ENCODE results near the gene SPACA6. TPM values are rescaled to one million over a fixed set of nuclear protein-coding genes. Genes with fewer than 3 reads are reported as not detected.

The SPACA6 gene
- total RNA-seq, 1 donor from 2014 or later = 7.7 TPM

DNA sequence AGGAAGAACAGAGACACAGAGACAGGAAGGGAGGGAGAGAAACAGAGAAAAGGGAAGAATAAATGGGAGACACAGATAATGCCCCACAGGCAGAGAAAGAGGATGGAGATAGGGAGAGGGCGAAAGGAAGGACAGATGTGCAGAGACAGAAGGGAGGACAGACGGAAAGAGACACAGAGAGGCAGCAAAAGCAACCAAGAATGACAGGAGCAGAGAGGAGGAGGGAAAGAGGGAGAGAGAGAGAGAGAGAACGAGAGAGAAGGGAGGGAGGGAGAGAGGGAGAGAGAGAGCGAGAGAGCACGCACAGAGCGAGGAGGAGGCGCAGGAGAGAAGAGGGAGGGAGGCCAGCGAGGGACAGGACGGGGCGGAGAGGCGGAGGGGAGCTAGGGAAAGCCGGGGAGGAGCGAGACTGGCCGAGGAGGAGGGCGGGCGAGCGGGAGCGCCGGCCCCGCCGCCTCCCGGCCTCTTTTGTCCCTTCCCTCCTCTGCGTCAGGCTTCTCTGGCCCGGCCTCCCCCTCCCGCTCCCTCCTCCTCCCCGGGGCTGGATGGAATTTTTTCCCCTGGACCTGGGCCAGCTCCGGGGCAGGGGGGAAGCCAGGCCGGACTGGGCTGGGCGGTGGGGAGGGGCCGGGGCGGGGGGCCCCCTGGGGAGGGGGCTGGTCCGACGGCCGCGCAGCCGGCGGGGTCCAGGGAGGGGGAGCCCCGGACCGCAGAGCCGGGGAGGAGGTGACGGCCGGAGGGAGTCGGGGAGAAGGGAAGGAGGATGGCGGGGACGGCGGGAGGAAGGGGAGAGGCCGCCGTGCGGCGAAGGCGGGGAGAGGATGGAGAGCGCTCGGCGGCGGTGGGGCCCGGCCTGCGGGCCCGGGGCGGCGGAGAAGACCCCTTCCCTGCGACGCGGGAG lies 4.2 kb upstream of the SPACA6 start:
- DNase-seq (ENCODE audit: low read depth in 2 of 2) = peak; percentile 94 to 95

GRCh38 chr19:51689751-51690453 lies 3.2 kb upstream of the SPACA6 start:
- DNase-seq (ENCODE audit: low read depth in 2 of 2) = peak; percentile 27 to 31

- DNase-seq (ENCODE audit: low read depth in 2 of 2) = peak; percentile 70
Measured at GRCh38 chr19:51690454-51691073, 2.6 kb upstream of the SPACA6 start.

GRCh38 chr19:51691074-51691583 lies 2.0 kb upstream of the SPACA6 start:
- DNase-seq (ENCODE audit: low read depth in 2 of 2) = no peak

DNA sequence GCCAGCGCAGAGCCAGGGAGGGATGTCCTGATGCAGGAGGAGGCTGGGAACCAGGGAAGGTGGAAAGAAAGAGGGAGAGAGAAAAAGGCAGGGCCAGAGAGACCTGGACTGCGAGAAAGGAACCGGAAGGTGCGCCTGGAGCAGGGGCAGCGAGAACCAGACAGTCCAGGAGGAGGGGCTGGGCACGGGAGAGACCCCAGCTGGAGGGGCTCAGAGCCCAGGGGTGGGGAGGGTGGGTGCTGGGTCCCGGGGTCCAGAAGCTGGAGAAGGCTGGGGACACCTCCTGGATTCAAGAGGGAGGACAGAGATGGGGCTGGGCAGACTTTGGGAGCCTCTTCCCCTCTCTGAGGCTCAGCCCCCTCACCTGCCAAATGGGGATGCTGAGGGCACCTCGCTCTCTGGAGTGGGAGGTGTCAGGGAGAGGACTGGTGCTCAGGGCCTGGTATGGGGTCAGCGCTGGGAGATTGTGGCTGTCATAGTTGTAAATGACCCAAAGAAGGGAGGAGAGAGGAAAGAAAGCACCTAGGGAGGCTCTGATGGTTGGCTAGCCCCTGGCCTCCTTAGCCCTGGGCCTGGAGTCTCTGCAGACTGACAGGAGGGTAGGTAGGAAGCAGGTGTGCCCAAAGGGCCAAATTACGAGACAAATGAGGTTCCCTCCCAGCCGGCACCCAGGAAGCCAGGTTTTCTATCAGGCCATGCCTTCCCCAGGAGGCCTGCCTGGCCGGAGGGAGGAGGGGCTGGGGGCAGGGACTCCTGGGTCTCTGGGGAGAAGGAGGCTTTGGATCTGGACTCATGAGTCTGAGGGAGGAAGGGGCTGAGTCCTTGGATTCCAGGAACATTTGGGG lies 1.3 kb upstream of the SPACA6 start:
- no peak for DNase-seq (ENCODE audit: low read depth in 2 of 2)

- DNase-seq (ENCODE audit: low read depth in 2 of 2) = no peak
Measured at GRCh38 chr19:51692468-51692867, 662 bp upstream of the SPACA6 start.

- DNase-seq (ENCODE audit: low read depth in 2 of 2) = no peak
Measured at GRCh38 chr19:51693819-51694218, 689 bp downstream of the SPACA6 start.

- no peak for DNase-seq (ENCODE audit: low read depth in 2 of 2)
Measured at GRCh38 chr19:51694318-51695085, 1.4 kb downstream of the SPACA6 start.

DNA sequence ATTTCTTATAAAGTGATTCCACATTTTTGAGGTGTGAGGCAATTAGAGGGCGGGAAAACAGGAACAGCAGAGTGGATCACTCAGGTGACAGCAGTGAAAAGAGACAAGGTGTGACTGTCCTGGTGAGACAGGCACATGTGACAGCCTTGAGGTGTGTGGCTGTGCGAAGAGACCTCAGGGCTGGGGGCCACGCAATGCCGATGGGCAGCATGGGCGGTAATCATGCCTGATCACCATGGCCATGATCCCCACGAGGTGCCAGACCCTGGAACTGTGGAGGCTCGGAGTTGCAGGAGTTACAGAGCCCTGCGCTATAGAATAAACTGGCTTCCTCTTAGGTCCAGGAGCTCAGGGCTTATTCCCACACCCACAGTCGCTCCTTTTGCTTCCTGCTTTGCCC lies 2.0 kb downstream of the SPACA6 start:
- DNase-seq (ENCODE audit: low read depth in 2 of 2) = no peak

GRCh38 chr19:51695702-51696315 lies 2.7 kb downstream of the SPACA6 start:
- DNase-seq (ENCODE audit: low read depth in 2 of 2) = no peak

DNA sequence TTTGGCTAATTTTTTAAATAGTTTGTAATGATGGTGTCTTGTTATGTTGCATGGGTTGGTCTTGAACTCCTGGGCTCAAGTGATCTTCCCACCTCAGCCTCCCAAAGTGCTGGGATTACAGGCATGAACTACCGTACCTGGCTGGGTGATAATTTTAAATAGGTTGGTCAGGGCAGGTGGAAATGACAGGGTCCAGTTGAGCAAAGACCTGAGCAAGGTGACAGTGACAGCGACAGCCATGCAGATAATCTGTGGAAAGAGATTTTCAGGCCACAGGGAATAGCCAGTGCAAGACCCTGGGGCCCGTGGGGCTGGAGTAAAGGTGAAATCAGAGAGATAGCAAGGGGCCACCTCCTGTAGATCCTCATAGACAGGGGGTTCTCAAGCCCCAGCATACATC lies 3.5 kb downstream of the SPACA6 start:
- DNase-seq (ENCODE audit: low read depth in 2 of 2) = no peak

GRCh38 chr19:51697169-51697776 lies 4.1 kb downstream of the SPACA6 start:
- DNase-seq (ENCODE audit: low read depth in 2 of 2) = no peak

- DNase-seq (ENCODE audit: low read depth in 2 of 2) = peak in 1 of 2 donors; percentile 40
Measured at GRCh38 chr19:51698296-51698695, 5.2 kb downstream of the SPACA6 start.

GRCh38 chr19:51699170-51699569 lies 6.0 kb downstream of the SPACA6 start:
- no peak for DNase-seq (ENCODE audit: low read depth in 2 of 2)

DNA sequence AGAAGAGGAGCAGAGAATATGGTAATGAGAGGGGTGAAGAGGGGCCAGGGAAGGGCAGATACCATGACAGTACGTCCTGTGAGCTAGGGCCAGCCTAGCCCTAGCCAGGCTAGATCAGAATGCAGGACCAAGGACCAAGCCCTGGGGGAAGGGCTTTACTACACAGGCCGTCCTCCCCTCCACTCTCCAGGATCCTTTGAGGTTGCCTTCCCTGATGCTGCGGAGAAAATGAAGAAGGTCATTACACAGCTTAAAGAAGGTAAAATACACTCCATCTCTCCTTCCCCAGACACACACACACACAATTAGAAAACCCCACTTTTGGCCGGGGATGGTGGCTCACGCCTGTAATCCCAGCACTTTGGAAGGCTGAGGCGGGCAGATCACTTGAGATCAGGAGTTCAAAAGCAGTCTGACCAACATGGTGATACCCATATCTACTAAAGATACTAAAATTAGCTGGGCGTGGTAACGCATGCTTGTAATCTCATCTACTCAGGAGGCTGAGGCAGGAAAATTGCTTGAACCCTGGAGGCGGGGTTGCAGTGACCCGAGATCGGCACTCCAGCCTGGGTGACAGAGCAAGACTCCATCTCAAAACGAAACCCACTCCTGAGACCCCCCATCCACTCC lies 8.5 kb downstream of the SPACA6 start:
- no peak for DNase-seq (ENCODE audit: low read depth in 2 of 2)

DNA sequence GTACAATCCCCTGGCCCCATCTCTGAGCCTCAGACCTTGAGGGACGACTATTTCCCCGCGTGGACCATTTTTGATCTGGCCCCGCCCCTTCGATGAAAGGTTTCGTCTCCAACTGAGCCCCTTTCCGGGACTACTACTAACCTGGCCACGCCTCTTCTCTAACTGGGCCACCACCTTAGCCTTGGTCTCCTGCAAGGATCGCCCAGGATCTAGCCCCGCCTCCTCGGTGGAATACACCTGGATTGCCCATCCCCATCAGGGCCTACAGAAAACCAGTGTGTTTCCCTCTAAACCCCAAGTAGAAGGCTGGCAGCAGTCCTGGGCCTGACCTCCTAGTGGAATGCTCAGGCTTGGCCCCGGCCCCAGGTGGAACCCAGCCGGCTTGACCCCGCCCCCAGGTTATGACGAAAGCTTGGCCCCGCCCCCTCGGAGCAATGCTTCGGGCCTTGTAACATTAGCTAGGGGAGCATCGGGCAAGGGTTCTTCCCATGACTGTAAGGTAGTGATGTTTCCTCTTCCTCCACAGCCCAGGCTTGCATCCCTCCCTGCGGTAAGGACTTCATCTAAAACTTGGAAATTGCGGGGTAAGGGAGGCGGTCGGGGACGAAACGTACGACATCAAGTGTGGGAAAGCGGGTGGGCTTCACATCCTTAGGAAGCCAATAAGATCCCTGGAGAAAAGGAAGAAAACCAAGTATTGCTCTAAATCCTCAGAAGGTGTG lies 9.1 kb downstream of the SPACA6 start:
- peak; percentile 25 to 56 for DNase-seq (ENCODE audit: low read depth in 2 of 2)

DNA sequence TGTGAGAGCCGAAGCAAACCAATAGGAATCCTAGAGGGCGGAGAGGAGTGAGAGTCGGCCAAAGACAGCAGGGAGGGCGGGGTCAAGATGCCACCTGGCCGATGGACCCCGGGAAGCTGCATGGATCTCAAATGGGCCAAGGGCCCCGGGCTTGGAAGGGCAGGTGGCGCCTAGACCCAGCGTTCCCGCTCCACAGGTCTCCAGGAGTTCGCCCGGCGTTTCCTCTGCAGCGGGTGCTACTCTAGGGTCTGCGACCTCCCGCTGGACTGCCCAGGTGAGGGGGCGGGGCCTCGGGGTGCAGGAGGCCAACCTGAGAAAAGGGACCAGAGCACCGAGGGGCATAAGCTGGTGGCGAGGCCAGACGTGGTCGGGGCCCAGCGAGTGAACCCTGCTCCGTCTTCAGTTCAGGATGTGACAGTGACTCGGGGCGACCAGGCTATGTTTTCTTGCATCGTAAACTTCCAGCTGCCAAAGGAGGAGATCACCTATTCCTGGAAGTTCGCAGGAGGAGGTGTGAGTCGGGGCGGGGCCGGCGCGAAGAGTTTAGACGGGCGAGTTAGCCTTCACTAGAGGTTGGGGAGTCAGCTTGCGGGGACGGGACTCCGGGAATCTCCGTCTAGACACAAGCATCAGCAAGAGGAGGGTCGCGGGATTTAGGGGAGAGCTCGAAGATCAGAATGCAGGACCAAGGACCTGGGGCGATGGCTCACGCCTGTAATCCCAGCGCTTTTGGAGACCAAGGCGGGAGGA lies 9.9 kb downstream of the SPACA6 start:
- no peak for DNase-seq (ENCODE audit: low read depth in 2 of 2)
